ENCODE results near the gene CAMSAP1.

The CAMSAP1 gene

GRCh38 chr9:135840539-135840938 is 66.8 kb downstream of the CAMSAP1 start:
- no peak for DNase-seq (ENCODE audit: low read depth, low spot score)

- no peak for DNase-seq (ENCODE audit: low read depth, low spot score)
These were observed 67.2 kb downstream of the CAMSAP1 start for GRCh38 chr9:135840107-135840506.

GRCh38 chr9:135839516-135839915 is 67.8 kb downstream of the CAMSAP1 start:
- no peak for DNase-seq (ENCODE audit: low read depth, low spot score)

GRCh38 chr9:135835131-135835530 is 72.2 kb downstream of the CAMSAP1 start:
- no peak for DNase-seq (ENCODE audit: low read depth, low spot score)

- DNase-seq (ENCODE audit: low read depth, low spot score) = no peak
These were observed 73.5 kb downstream of the CAMSAP1 start for GRCh38 chr9:135833864-135834263.

DNA sequence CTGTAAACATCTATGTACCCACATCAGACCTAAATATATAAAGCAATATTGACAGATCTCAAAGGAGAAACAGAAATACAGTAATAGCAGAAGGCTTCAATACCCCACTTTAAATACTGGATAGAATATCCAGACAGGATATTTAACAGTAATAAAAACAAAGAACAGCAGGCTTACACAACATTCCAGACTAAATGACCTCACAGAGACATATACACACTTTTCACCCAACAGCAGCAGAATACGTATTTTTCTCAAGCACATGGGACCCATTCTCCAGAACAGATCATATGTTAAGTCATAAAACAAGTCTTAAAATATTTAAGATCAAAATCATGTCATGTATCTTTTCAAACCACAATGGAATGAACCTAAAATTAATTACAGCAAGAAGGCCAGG is 76.8 kb downstream of the CAMSAP1 start:
- DNase-seq (ENCODE audit: low read depth, low spot score) = no peak

- no peak for DNase-seq (ENCODE audit: low read depth, low spot score)
These were observed 78.7 kb downstream of the CAMSAP1 start for GRCh38 chr9:135828656-135829055.

DNA sequence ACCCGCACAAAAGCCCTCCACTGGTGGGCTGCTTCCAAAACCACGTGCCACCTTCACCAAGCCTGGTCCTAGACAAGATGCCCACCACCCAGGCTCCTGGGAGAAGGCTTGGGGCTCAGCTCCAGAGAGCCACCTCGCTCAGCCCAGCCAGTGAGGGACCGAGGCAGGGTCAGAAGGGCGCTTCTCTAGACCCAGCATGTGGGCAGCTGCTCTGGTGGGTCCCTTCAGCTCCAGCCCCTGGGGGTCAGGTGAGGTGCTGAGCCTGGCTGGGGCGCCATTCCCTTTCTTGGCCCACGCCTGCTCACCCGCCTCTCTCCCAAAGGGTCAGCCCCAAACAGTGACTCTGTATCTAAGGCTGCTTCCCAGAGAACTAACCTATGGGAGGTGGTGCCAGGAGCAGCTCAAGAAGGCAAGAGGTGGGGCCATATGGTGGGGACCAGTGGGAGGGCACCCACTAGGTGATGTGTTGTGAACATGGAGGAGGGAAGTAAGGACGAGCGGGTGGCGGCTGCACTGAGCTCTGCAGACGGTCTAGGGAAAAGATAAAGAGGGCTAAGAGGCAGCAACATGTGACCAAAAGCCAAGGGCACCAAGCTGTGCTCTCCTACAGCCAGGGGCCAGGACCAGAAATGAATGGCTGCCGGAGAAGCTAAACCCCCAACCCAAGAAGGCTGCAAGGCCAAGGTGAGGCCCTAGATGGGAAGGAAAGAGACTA is 79.3 kb downstream of the CAMSAP1 start:
- DNase-seq (ENCODE audit: low read depth, low spot score) = no peak

- DNase-seq (ENCODE audit: low read depth, low spot score) = no peak
These were observed 80.0 kb downstream of the CAMSAP1 start for GRCh38 chr9:135827301-135827700.

GRCh38 chr9:135826188-135826545 is 81.2 kb downstream of the CAMSAP1 start:
- no peak for DNase-seq (ENCODE audit: low read depth, low spot score)

- DNase-seq (ENCODE audit: low read depth, low spot score) = no peak
These were observed 81.7 kb downstream of the CAMSAP1 start for GRCh38 chr9:135825435-135826187.

- DNase-seq (ENCODE audit: low read depth, low spot score) = no peak
These were observed 84.3 kb downstream of the CAMSAP1 start for GRCh38 chr9:135823036-135823435.

- no peak for DNase-seq (ENCODE audit: low read depth, low spot score)
These were observed 85.0 kb downstream of the CAMSAP1 start for GRCh38 chr9:135822374-135822755.

DNA sequence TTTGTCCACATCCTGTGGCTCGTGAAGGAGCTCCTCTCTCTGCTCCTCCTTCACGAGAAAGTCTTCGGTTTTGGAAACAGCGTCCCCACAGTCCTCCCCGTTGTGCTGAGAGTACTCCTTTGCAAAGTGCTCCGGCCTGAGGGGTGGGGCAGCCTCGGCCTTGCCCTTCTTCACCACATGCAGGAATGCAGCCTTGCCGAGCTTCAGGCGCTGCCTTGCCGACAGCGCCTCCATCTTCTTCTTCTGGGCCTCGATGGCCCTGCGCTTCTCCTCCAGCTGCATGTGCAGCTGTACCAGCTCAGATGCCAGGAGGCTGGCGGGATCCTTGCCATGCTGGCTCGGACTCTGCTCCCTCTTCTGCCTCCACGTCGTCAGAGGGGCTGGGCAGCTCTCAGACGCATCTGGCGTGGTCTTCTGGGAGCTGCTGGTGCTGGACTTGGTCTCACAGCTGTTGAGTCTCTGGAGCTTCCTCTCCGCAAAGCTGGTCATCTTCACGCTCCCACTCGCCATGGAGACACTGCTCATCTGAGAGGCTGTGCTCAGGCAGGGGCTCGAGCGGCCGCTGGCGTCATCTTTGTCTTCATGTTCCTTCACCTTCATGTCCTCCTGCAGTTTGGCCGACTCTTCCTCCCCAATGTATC is 85.5 kb downstream of the CAMSAP1 start:
- no peak for DNase-seq (ENCODE audit: low read depth, low spot score)

DNA sequence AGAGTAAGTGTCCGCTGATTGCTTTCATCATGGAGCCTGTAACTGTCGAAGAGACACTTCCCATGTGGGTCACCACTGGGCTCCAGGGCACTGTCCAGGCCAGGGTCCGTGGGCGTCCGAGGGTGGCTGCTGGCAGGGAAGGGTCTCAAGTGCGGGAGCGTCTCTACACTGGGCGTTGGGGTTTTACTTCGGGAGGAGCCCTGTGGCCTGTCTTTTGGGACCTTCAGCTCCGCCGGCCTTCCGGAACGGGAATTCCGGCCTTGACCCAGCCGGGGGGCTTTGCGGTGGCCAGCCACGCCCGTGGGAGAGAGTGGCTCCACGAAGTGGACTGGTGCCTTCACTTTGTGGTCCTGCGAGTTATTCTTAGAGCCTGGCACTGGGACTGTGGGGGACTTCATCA is 86.2 kb downstream of the CAMSAP1 start:
- DNase-seq (ENCODE audit: low read depth, low spot score) = no peak

GRCh38 chr9:135820661-135821060 is 86.7 kb downstream of the CAMSAP1 start:
- DNase-seq (ENCODE audit: low read depth, low spot score) = no peak

GRCh38 chr9:135819905-135820304 is 87.4 kb downstream of the CAMSAP1 start:
- no peak for DNase-seq (ENCODE audit: low read depth, low spot score)

DNA sequence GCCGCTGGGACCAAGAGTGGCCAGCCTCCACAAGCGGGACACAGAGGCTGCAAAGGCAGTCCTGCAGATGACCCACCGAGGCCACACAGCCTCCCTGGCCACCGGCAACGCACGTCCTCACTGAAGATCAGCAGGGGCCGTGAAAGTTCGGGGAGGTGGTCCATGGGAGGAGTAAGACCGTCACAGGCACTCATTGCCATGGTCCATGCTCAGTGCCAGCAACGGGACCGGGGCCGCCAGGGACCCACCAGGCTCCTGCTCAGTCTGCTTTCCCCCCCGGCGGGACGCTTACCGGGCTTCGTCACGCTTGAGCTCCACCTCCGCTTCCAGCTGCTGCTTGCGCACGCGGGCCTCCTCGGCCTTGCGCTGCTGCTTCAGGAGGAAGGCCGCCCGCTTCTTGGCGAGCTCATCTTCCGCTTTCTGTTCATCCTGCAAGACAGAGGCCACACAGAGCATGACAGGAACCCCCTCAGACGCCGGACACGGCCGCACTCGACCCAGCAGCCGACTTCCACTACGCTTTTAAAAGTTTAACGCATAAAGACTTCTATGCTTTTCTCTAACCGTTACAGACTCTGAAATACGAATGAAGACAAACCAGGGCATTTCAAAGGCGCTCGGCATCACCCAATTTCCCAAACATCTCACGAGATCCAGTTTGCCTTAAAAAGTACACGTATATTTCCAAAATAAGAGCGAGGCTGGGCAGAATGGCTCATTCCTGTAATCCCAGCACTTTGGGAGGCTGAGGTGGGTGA is 88.4 kb downstream of the CAMSAP1 start:
- DNase-seq (ENCODE audit: low read depth, low spot score) = no peak

DNA sequence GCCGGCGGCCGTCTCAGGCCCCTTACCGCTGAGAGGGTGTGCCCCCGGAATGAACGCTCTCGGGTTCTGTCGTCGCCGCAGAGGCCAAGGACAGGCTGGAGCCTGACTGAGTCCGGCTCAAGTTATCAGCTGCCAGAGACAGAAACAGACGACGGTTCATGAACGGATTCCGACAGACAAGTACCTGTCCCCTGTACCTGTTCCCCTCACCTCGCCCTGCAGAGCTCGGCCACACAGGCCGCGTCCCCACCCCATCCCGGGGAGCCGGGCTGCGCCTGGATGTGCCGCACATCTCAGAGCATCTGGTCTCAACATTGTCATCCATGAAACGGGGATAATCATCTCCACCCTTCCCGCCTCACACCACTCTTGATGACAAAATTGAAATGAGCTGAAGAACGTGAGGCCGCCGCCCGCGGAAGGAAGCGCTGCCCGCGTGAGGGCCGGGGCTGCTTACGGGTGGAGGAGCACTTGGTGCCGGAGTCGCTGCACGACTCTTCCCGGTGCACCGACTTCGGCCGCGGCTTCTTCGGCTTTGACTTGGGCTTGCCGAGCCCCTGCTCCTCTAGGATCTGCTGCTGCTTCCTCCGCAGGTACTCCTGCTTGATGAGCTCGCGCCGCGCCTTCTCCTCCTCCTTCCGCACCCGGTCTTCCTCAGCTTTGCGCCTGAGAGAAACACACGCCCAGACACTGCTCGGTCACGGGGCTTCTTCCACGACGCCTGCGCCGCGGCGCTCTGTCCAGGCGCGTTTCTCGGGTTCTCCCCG is 89.2 kb downstream of the CAMSAP1 start:
- no peak for DNase-seq (ENCODE audit: low read depth, low spot score)

GRCh38 chr9:135816651-135816970 is 90.7 kb downstream of the CAMSAP1 start:
- DNase-seq (ENCODE audit: low read depth, low spot score) = no peak

DNA sequence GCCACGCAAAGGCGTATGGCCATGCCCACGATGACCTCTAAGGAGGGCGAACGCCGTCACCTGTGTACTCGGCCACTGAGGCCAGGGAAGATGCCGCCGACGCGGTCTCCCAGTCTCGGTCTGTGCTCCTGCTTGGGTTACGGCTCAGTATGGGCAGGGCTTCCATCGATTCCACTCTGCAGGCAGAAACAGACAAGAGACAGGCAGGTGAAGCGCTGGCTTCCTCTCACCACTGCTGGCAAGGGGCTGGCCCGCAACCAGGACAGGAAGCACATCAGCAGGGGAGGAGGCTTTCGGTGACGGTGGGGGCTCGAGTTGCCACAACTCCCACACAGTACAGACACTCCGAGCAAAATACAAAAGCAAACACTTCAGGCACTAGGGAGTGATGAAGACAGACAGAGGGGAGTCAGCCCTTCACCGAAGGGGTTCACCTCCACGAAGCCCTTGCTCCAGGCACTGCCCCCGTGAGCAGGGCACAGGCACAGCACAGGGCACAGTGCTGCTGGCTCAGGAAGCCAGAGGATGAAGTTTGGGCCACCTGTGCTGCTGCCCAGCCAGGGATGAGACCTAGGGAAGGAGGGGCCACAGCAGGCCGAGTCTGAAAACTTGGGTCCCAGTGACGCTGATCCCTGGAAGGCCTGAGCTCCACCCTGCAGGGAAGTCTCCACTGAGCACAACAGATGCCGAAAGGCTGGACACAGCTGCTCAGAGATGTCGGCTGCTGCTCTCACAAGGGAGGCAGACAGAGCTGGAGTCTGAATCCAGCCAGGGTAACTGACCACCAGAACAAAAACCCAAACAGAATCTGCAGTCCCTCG is 91.3 kb downstream of the CAMSAP1 start:
- DNase-seq (ENCODE audit: low read depth, low spot score) = no peak

Data from activated CD4-positive, CD25-positive, alpha-beta regulatory T cell treated with anti-CD3 and anti-CD28 coated beads, Interleukin-2, amount 50 U/mL, for 16 hours (primary cell).